Psoas muscle (tissue), 8 donors: Measurements from ENCODE around the gene METTL13. TPM values are rescaled to one million over a fixed set of nuclear protein-coding genes. Genes with fewer than 3 reads are reported as not detected.

ENCODE experiments used
- ATAC-seq, 4 donors: fragments of 200-7000 bp; cut with Tn5 transposase; one replicate each; pipeline ENCODE4 v1.9.1; 2020; ENCODE audit warnings: moderate library complexity in 3 of 4, mild to moderate bottlenecking in 2 of 4
- DNase-seq, 2 donors: peaks; one replicate each; pipeline ENCODE4 v3.0.0-alpha.2; 2020
- H3K27ac ChIP-seq: fragments of 200-600 bp; one replicate; pipeline ENCODE4 v1.8.0; 2022
- H3K27me3 ChIP-seq, 3 donors: fragments of 200-600 bp in 1 of 3; one replicate each; pipeline versions ENCODE4 v1.6.1 to v1.8.0; 2013 to 2022; ENCODE audit warnings: low read length in 2 of 3, mild to moderate bottlenecking in 2 of 3, moderate library complexity in 1 of 3; ENCODE audit not compliant: insufficient read depth in 3 of 3
- H3K36me3 ChIP-seq, 2 donors: fragments of 200-600 bp in 1 of 2; one replicate each; pipeline versions ENCODE4 v1.6.1 to v1.8.0; 2013 to 2022; ENCODE audit warnings: low read depth in 1 of 2, mild to moderate bottlenecking in 1 of 2, moderate library complexity in 1 of 2; ENCODE audit not compliant: insufficient read depth in 1 of 2
- H3K4me1 ChIP-seq: fragments of 200-600 bp; one replicate; pipeline ENCODE4 v1.8.0; 2022
- H3K4me3 ChIP-seq: fragments of 200-600 bp; one replicate; pipeline ENCODE4 v1.8.0; 2022; ENCODE audit warnings: mild to moderate bottlenecking
- H3K9me3 ChIP-seq: fragments of 200-600 bp; one replicate; pipeline ENCODE4 v1.8.0; 2022
- WGBS, 3 donors: extraction: QIAGEN DNeasy Blood & Tissue Kit; methylation state at CpG; one replicate each; pipeline versions ENCODE4 v1.1.6 to v1.1.7; 2013; 5-methylcytosine and 5-hydroxymethylcytosine counted together
- intact Hi-C, 2 donors: fragments of 100-400 bp; cut with DNase I; formaldehyde crosslinking; loops; one replicate each; pipeline versions ENCODE4 v1.11.0 to v1.14.2; 2022
- polyA plus RNA-seq, 3 donors: library from polyadenylated mRNA; stranded (reverse); fragments of 200-250 nt; gene quantifications; one replicate each; pipeline ENCODE4 v1.2.3, GENCODE V29; 2013
- total RNA-seq, 4 donors: library from RNA; stranded (reverse); fragmentation: NEBNext Ultra II Directional in 2 of 4; extraction: Animal tissue kit (Norgen Biotek cat#: 25700) in 2 of 4; gene quantifications; one replicate each; pipeline versions ENCODE4 v1.2.1 to v1.2.4, GENCODE V29; 2021 to 2023
- TF ChIP-seq, protein P1 (sequence below): fragments of 200-600 bp; IDR thresholded peaks from one replicate; pipeline ENCODE4 v1.8.0; 2022; ENCODE audit warnings: antibody characterized with exemption
- donor health status: healthy with polysubstance abuse.
- donor health status: DM: no; HTN: no; CAD: no; lungs with moderate emphysema.
- donor health status: Bipolar disorder and iron deficiency.
- donor health status: healthy.
- donor health status: DM: yes; HTN: yes; CAD: no.
- donor health status: DM: no; HTN: no; CAD: no.
- donor health status: DM: no; HTN: no; CAD: no.
- donor health status: DM: yes; HTN: yes; CAD: no.

METTL13 gene
- total and polyA plus RNA-seq, 7 donors, result 15.0 to 66.4 (median 23.9) TPM

DNA sequence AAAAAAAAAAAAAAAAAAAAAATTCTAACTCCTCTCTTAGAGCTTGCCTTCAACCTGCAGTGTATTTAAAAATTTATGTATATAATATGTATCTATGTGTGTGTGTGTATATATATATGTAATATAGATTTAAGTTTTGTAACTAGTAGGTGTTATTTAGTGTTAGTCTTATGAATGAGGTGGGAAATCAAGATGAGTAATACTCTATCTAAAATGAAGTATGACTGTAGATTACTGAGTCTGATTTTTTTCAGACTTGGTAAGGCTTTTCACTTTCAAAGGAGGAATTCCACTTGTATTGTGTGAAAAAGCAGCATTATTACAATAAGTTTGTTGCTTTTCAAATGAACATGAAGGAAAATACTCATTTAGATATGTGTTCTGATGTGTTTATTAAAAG is 54.4 kb downstream of the METTL13 start:
- Histone ChIP-seq H3K4me3 (no peak overlapping the region), H3K36me3 (no peaks in the 10 kb centered on the region), H3K4me1 (no peaks in the 10 kb centered on the region), H3K27ac (no peak overlapping the region), H3K9me3 (no peaks in the 10 kb centered on the region), H3K27me3 (no peaks in the 10 kb centered on the region)
- DNase-seq (no peak), ATAC-seq (no peak)
- intact Hi-C loops, result no loop called here
- TF ChIP-seq, protein P1, sequence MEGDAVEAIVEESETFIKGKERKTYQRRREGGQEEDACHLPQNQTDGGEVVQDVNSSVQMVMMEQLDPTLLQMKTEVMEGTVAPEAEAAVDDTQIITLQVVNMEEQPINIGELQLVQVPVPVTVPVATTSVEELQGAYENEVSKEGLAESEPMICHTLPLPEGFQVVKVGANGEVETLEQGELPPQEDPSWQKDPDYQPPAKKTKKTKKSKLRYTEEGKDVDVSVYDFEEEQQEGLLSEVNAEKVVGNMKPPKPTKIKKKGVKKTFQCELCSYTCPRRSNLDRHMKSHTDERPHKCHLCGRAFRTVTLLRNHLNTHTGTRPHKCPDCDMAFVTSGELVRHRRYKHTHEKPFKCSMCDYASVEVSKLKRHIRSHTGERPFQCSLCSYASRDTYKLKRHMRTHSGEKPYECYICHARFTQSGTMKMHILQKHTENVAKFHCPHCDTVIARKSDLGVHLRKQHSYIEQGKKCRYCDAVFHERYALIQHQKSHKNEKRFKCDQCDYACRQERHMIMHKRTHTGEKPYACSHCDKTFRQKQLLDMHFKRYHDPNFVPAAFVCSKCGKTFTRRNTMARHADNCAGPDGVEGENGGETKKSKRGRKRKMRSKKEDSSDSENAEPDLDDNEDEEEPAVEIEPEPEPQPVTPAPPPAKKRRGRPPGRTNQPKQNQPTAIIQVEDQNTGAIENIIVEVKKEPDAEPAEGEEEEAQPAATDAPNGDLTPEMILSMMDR, result no peak

DNA sequence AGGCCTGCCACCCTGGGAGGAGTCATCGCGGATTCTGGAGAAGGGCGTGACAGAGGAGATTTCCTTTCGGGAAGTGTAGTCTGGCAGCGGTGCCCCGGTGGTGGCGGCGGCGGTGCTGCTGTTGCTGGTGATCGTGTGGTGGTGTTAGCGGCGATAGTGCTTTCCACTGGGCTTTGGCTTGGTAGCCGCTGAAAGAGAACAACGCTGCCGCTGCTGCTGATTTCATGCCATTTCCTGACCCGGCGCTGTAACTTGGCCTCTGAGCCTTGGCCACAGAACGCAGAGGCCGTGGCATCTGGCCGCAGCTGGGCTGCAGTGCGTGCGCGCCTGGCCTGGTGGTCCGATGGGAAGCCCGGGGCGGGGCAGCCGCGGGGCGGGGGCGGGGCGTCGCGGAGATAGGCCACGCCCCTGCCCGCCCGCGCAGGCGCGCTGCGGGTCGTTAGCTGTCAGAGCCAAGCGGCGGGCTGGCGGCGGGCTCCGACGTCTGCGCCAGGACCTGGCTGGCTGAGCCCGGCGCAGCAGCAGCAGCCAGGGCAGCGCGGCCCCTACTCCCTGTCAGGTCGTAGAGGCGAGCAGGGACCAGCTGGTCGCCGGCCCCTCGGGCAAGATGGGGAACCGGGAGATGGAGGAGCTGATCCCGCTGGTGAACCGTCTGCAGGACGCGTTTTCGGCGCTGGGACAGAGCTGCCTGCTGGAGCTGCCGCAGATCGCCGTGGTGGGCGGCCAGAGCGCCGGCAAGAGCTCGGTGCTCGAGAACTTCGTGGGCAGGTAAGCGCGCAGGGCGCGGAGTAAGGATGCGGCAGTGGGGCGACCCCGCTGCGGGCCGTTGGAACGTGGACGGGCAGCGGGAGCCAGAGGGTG is 59.8 kb downstream of the METTL13 start, which contains the start of gene DNM3:
TSS of gene DNM3 (plus strand) at position 449 of the 861 bp plus-strand sequence. CDS start at position 608, 159 bp downstream.
- Histone ChIP-seq H3K36me3 (no peaks in the 10 kb centered on the region), H3K27ac (peak within 1 kb of the TSS; percentile 56), H3K4me3 (peak within 1 kb of the TSS; percentile 78), H3K4me1 (no peaks in the 10 kb centered on the region), H3K27me3 (no peaks in the 10 kb centered on the region), H3K9me3 (no peaks in the 10 kb centered on the region)
- 1 to 2% (median 1%) methylated on average over 43 to 85 of the region's 85 CpGs for WGBS, 3 donors
- intact Hi-C loops, result loop anchor here in 1 of 2 donors (5.0 kb wide), 1 partner anchor 39 kb away; no protein-coding TSS in a partner anchor
- ATAC-seq, result peak; percentile 96 to 99 (median 98)
- peak; percentile 84 to 89 for DNase-seq
- TF ChIP-seq, protein P1, result no peak

DNA sequence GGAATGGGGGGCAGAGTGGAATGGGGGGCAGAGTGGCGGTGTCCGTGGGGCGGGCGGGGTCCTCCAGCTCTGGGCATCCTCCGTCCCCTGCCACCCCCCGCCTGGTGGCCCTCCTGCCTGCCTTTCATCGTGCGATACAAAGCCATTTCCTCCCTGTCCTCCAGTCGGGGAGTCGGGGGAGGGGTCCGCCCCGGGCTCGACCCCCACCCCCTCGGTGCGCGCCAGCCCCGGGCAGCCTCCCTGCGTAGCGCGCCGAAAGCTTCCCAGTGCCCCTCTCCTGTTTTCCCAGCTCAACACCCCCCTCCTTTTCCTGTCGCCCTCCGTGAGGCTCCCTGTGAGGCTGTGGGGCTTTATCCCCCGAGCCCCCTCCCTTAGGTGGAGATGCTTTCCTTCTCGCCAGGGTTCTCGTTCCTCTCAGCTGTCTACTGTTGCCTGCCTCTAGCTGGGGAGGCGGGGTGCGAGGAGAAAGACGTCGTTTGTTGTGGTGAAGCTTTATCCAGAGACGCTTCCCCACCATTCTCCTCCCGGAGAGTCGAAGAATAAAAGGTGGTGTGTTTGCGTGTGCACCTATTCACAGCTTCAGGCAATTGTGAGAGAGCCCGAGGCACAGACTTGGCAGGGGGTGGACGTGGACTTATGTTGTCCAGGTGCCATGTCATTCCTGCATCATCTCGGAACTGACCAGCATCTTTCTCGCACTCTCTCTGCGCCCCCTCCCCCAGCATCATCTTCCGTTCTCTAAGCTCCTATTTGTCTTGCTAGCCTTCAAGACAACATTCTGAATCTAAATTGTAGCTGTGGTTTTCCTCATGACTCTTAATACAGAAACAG is 60.7 kb downstream of the METTL13 start:
- H3K36me3 ChIP-seq, result no peaks in the 10 kb centered on the region
- WGBS, 3 donors, result 2% methylated on average over 22 to 40 of the region's 40 CpGs
- H3K9me3 ChIP-seq, result no peaks in the 10 kb centered on the region
- intact Hi-C loops, result loop anchor here in 1 of 2 donors (5.0 kb wide), 1 partner anchor 40 kb away; no protein-coding TSS in a partner anchor
- TF ChIP-seq, protein P1, result no peak
- peak overlapping the region; percentile 78 for H3K4me3 ChIP-seq
- H3K27me3 ChIP-seq, result no peaks in the 10 kb centered on the region
- H3K27ac ChIP-seq, result no peak overlapping the region
- DNase-seq (peak in 1 of 2 donors; percentile 14), ATAC-seq (peak in 1 of 4 donors; percentile 18)
- no peaks in the 10 kb centered on the region for H3K4me1 ChIP-seq

DNA sequence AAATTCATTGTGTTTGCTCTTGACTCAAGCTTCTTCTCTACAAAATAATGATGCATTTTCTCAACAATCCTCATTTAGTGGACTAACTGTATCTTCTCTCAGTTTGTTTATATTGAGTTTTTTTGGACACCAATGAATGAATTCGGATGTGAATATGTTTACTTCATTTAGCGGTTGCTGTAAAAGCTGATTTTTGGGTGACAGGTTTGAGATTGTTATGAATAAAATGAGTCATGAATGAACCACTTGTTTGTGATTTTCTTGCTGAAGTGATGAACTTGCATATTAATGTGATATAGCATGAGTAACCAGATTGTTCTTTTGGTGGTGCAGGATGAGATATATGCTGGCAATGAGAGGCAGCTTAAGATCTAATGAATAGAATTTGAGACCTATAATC is 62.9 kb downstream of the METTL13 start:
- intact Hi-C loops, result loop anchor here in 1 of 2 donors (5.0 kb wide), 1 partner anchor 42 kb away; no protein-coding TSS in a partner anchor
- no peak for ATAC-seq
- WGBS, 3 donors, result 89 to 98% (median 92%) methylated on average over 2 of the region's 2 CpGs
- Histone ChIP-seq H3K36me3 (no peaks in the 10 kb centered on the region), H3K4me1 (no peaks in the 10 kb centered on the region), H3K9me3 (no peaks in the 10 kb centered on the region), H3K4me3 (no peak overlapping the region), H3K27me3 (no peaks in the 10 kb centered on the region), H3K27ac (no peak overlapping the region)
- DNase-seq, result no peak
- TF ChIP-seq, protein P1, result no peak
